ENCODE data around the gene SPHK1. TPM values are rescaled to one million over a fixed set of nuclear protein-coding genes. Genes with fewer than 3 reads are reported as not detected.

The SPHK1 gene
- 62.8 and 90.7 TPM in 2 replicates for total RNA-seq

GRCh38 chr17:76384222-76384986 is at the start of gene SPHK1:
Gene SPHK1 (plus strand): TSS chr17:76384609. CDS start chr17:76385645, 1,036 bp downstream.

GRCh38 chr17:76353599-76354316 is 30.7 kb upstream of the SPHK1 start, which contains the start of gene PRPSAP1:
Gene PRPSAP1 (minus strand): TSS chr17:76353916. CDS start chr17:76353703, 213 bp downstream.

Small RNA genes lying within 50 kb of the gene (small RNA-seq; reads per million reads assigned to genes)
- not detected for gene RNU6-24P

Other genes with a start within 250 kb of the SPHK1 start
- 0.22 TPM in 1 of 2 replicates, not detected in the other for gene FOXJ1, start 243.4 kb upstream of the SPHK1 start, total RNA-seq
- 0.22 and 0.79 TPM in 2 replicates for gene RNF157, start 144.1 kb upstream of the SPHK1 start, total RNA-seq
- 2.7 and 4.9 TPM in 2 replicates for gene UBALD2, start 119.3 kb upstream of the SPHK1 start, total RNA-seq
- gene QRICH2, start 76.3 kb upstream of the SPHK1 start, total RNA-seq = 3.8 and 12.2 TPM in 2 replicates
- gene PRPSAP1, start 30.7 kb upstream of the SPHK1 start, total RNA-seq = 76.9 and 231 TPM in 2 replicates
- gene UBE2O, start 68.5 kb downstream of the SPHK1 start, total RNA-seq = 11.2 and 17.3 TPM in 2 replicates
- 0.79 TPM in 1 of 2 replicates, not detected in the other for gene AANAT, start 83.0 kb downstream of the SPHK1 start, total RNA-seq
- gene RHBDF2, start 116.8 kb downstream of the SPHK1 start, total RNA-seq = 11.0 and 15.8 TPM in 2 replicates
- gene CYGB, start 153.1 kb downstream of the SPHK1 start, total RNA-seq = 1.2 and 2.0 TPM in 2 replicates
- gene PRCD, start 155.4 kb downstream of the SPHK1 start, total RNA-seq = 0.43 TPM in 1 of 2 replicates, not detected in the other
- gene ST6GALNAC2, start 201.3 kb downstream of the SPHK1 start, total RNA-seq = 8.6 and 20.8 TPM in 2 replicates